Neural cell (in vitro differentiated cells): ENCODE data around the gene POLR1A.

ENCODE experiments used
- EZH2 ChIP-seq: fragments of 200-600, 300-800 bp; shearing (Covaris generic), sonication (generic); IDR thresholded peaks from 2 replicates; pipeline ENCODE4 v1.6.1; 2014; ENCODE audit warnings: antibody characterized with exemption, low read length, borderline replicate concordance, mild to moderate bottlenecking; ENCODE audit not compliant: insufficient read depth, poor library complexity, severe bottlenecking
- TF ChIP-seq, protein P1 (sequence below): fragments of 450-650 bp; IDR thresholded peaks from 2 replicates; pipeline ENCODE4 v1.5.1; 2014; ENCODE audit warnings: antibody characterized with exemption, mild to moderate bottlenecking, moderate library complexity; ENCODE audit not compliant: poor library complexity, severe bottlenecking

DNA sequence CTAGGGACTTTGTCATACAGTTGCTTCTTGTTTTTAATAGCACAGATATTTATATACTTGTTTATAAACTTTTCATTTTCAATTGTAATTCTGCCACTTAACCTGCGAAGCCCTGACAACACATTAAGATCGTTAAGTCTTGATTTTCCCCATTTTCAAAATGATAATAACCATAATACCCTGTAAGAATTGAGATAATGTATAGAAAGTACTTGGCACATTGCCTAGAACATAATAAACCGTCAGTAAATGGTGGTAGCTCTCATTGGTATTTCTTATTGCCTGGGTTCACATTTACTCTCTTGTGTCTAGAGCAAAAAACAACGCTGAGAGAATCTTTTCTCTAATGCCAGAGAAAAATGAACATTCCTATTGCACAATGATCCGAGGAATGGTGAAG, 19.0 kb upstream of the POLR1A start:
- TF ChIP-seq, protein P1, sequence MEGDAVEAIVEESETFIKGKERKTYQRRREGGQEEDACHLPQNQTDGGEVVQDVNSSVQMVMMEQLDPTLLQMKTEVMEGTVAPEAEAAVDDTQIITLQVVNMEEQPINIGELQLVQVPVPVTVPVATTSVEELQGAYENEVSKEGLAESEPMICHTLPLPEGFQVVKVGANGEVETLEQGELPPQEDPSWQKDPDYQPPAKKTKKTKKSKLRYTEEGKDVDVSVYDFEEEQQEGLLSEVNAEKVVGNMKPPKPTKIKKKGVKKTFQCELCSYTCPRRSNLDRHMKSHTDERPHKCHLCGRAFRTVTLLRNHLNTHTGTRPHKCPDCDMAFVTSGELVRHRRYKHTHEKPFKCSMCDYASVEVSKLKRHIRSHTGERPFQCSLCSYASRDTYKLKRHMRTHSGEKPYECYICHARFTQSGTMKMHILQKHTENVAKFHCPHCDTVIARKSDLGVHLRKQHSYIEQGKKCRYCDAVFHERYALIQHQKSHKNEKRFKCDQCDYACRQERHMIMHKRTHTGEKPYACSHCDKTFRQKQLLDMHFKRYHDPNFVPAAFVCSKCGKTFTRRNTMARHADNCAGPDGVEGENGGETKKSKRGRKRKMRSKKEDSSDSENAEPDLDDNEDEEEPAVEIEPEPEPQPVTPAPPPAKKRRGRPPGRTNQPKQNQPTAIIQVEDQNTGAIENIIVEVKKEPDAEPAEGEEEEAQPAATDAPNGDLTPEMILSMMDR, result no peak
- TF ChIP-seq EZH2, result no peak
